Gastrocnemius medialis (tissue), 4 donors: ENCODE measurements around the gene NTNG1. TPM values are rescaled to one million over a fixed set of nuclear protein-coding genes. Genes with fewer than 3 reads are reported as not detected.

Experiments
- ATAC-seq, 2 donors: fragments of 150-250 bp; one replicate each; pipeline ENCODE4 v1.9.1; 2016
- DNase-seq, 2 donors: peaks; one replicate each; pipeline ENCODE4 v3.0.0-alpha.2; 2019
- H3K27ac ChIP-seq, 4 donors: fragments of 200-600 bp; sonication (generic); 1 replicate in 1 of 4; 2 replicates in 3 of 4; pipeline ENCODE4 v1.5.1; 2016 to 2018; ENCODE audit warnings: mild to moderate bottlenecking in 2 of 4, moderate library complexity in 1 of 4
- H3K27me3 ChIP-seq, 3 donors: fragments of 200-600 bp; sonication (generic) in 2 of 3; 1 replicate in 1 of 3; 2 replicates in 2 of 3; pipeline versions ENCODE4 v1.5.1 to v1.6.0; 2016 to 2019; ENCODE audit warnings: mild to moderate bottlenecking in 1 of 3, moderate library complexity in 1 of 3
- H3K36me3 ChIP-seq, 2 donors: fragments of 200-600 bp; sonication (generic) in 1 of 2; one replicate each; pipeline ENCODE4 v1.5.1; 2017 to 2018
- H3K4me1 ChIP-seq, 2 donors: fragments of 200-600 bp; sonication (generic) in 1 of 2; one replicate each; pipeline ENCODE4 v1.5.1; 2016 to 2017; ENCODE audit warnings: mild to moderate bottlenecking in 2 of 2
- H3K4me3 ChIP-seq, 4 donors: fragments of 200-600 bp; sonication (generic) in 3 of 4; 1 replicate in 1 of 4; 2 replicates in 3 of 4; pipeline ENCODE4 v1.5.1; 2016 to 2019; ENCODE audit warnings: mild to moderate bottlenecking in 2 of 4
- H3K9me3 ChIP-seq, 3 donors: fragments of 200-600 bp; sonication (generic) in 2 of 3; 1 replicate in 1 of 3; 2 replicates in 2 of 3; pipeline ENCODE4 v1.5.1; 2016 to 2019
- CTCF ChIP-seq, 5 experiments: fragments of 450-650 bp in 3 of 5; fragments of 200-600 bp in 2 of 5; sonication (generic) in 2 of 5; IDR thresholded peaks in 4 of 5; conservative IDR thresholded peaks in 1 of 5; 1 replicate in 4 of 5; 2 replicates in 1 of 5; pipeline ENCODE4 v1.5.1; 2016 to 2019; ENCODE audit warnings: antibody characterized with exemption in 5 of 5, mild to moderate bottlenecking in 3 of 5, moderate library complexity in 3 of 5
- POLR2A ChIP-seq, 2 donors: fragments of 450-650 bp; IDR thresholded peaks; one replicate each; pipeline ENCODE4 v1.6.1; 2017; ENCODE audit warnings: antibody characterized with exemption in 2 of 2, mild to moderate bottlenecking in 2 of 2, moderate library complexity in 2 of 2
- in situ Hi-C, 4 donors: fragments of 200-750 bp; cut with MboI; loops; one replicate each; pipeline versions ENCODE4 v1.15.0 to v1.8.0; 2017; ENCODE audit warnings: low sequenced_read_pairs in 4 of 4
- intact Hi-C: fragments of 100-400 bp; cut with DNase I; formaldehyde crosslinking; loops from one replicate; pipeline ENCODE4 v1.15.1; 2023; ENCODE audit warnings: low total_unique reads
- total RNA-seq, 4 donors: library from RNA; depleted of rRNA; stranded (reverse); fragments of >200 nt; gene quantifications; one replicate each; pipeline versions ENCODE4 v1.1.0 to v1.2.3, GENCODE V29; 2016

NTNG1 gene
- total RNA-seq, 4 donors from 2014 or later = not detected

GRCh38 chr1:107365527-107366240 lies 224.8 kb downstream of the NTNG1 start:
- no peaks in the 10 kb centered on the region for H3K9me3 ChIP-seq
- no peak overlapping the region for H3K4me3 ChIP-seq
- DNase-seq (no peak), ATAC-seq (no peak)
- H3K36me3 ChIP-seq = no peaks in the 10 kb centered on the region
- H3K27me3 ChIP-seq = no peaks in the 10 kb centered on the region
- H3K4me1 ChIP-seq = no peaks in the 10 kb centered on the region
- H3K27ac ChIP-seq = no peak overlapping the region
- no peak for TF ChIP-seq CTCF (IDR thresholded peaks at IDR 0.05 in 4 of 5, conservative IDR thresholded peaks at IDR 0.05 in 1 of 5)
- no peak for TF ChIP-seq POLR2A (IDR thresholded peaks at IDR 0.05)
- intact Hi-C loops (no loop called here), in situ Hi-C loops (no loop called here)

GRCh38 chr1:107378426-107378825 lies 237.6 kb downstream of the NTNG1 start:
- in situ Hi-C loops = no loop called here
- Histone ChIP-seq H3K9me3 (no peaks in the 10 kb centered on the region), H3K27me3 (no peaks in the 10 kb centered on the region), H3K4me1 (no peaks in the 10 kb centered on the region), H3K36me3 (no peaks in the 10 kb centered on the region), H3K4me3 (no peak overlapping the region), H3K27ac (no peak overlapping the region)
- no peak for TF ChIP-seq POLR2A (IDR thresholded peaks at IDR 0.05)
- TF ChIP-seq CTCF (IDR thresholded peaks at IDR 0.05 in 4 of 5, conservative IDR thresholded peaks at IDR 0.05 in 1 of 5) = no peak
- intact Hi-C loops = no loop called here
- ATAC-seq (no peak), DNase-seq (no peak)

- DNase-seq = no peak
- Histone ChIP-seq H3K27ac (no peak overlapping the region), H3K4me1 (no peaks in the 10 kb centered on the region), H3K36me3 (no peaks in the 10 kb centered on the region), H3K4me3 (no peak overlapping the region), H3K9me3 (no peaks in the 10 kb centered on the region), H3K27me3 (no peaks in the 10 kb centered on the region)
- in situ Hi-C loops = no loop called here
- TF ChIP-seq POLR2A (IDR thresholded peaks at IDR 0.05) = no peak
- TF ChIP-seq CTCF (IDR thresholded peaks at IDR 0.05 in 4 of 5, conservative IDR thresholded peaks at IDR 0.05 in 1 of 5) = no peak
- intact Hi-C loops = no loop called here
- no peak for ATAC-seq
Observed at GRCh38 chr1:107378866-107379265, 238.0 kb downstream of the NTNG1 start.

GRCh38 chr1:107379826-107380225 lies 239.0 kb downstream of the NTNG1 start:
- intact Hi-C loops (no loop called here), in situ Hi-C loops (no loop called here)
- H3K27ac ChIP-seq = no peak overlapping the region
- H3K27me3 ChIP-seq = no peaks in the 10 kb centered on the region
- no peaks in the 10 kb centered on the region for H3K9me3 ChIP-seq
- DNase-seq (no peak), ATAC-seq (no peak)
- TF ChIP-seq POLR2A (IDR thresholded peaks at IDR 0.05) = no peak
- no peak for TF ChIP-seq CTCF (IDR thresholded peaks at IDR 0.05 in 4 of 5, conservative IDR thresholded peaks at IDR 0.05 in 1 of 5)
- H3K36me3 ChIP-seq = no peaks in the 10 kb centered on the region
- H3K4me1 ChIP-seq = no peaks in the 10 kb centered on the region
- no peak overlapping the region for H3K4me3 ChIP-seq
